Measurements from ENCODE around the gene GTF2H2C.
"Not testable (repeated sequence)": the region's sequence is repeated elsewhere in the genome, so short reads cannot be mapped to it uniquely, and the experiment has no call there.

DNA sequence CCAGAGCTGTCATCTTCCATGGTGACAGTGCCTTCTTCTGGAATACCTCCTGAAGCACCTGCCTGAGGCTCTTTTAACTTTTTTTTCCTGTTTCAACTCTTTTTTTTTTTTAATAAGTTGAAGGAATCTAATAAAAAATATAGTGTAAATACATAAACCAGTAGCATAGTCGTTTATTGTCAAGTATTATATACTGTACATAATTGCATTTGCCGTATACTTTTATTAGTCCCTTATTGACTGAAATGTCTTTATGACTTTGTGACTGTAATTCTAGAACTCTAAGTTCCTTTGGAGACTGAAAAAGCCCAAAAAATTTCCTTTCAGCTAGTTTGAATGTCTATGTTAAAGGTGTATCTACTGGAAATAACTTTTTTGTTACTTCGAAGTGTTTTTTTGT, 22.1 kb upstream of the GTF2H2C start:
- TF ChIP-seq, protein P1, sequence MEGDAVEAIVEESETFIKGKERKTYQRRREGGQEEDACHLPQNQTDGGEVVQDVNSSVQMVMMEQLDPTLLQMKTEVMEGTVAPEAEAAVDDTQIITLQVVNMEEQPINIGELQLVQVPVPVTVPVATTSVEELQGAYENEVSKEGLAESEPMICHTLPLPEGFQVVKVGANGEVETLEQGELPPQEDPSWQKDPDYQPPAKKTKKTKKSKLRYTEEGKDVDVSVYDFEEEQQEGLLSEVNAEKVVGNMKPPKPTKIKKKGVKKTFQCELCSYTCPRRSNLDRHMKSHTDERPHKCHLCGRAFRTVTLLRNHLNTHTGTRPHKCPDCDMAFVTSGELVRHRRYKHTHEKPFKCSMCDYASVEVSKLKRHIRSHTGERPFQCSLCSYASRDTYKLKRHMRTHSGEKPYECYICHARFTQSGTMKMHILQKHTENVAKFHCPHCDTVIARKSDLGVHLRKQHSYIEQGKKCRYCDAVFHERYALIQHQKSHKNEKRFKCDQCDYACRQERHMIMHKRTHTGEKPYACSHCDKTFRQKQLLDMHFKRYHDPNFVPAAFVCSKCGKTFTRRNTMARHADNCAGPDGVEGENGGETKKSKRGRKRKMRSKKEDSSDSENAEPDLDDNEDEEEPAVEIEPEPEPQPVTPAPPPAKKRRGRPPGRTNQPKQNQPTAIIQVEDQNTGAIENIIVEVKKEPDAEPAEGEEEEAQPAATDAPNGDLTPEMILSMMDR (IDR thresholded peaks at IDR 0.05) = not testable (repeated sequence)
- not testable (repeated sequence) for TF ChIP-seq POLR2A, EP300 (IDR thresholded peaks at IDR 0.05)
